Thymus (tissue), 2 donors: Measurements from ENCODE around the gene CYP11A1. TPM values are rescaled to one million over a fixed set of nuclear protein-coding genes. Genes with fewer than 3 reads are reported as not detected.

ENCODE experiments used
- polyA plus RNA-seq: library from polyadenylated mRNA; stranded (reverse); fragments of 200-250 nt; gene quantifications from one replicate; pipeline ENCODE4 v1.2.3, GENCODE V29; 2013
- total RNA-seq: library from RNA; stranded (reverse); fragments of 120-200 nt; gene quantifications from one replicate; pipeline ENCODE4 v1.2.4, GENCODE V29; 2013
- donor health status: healthy.

The CYP11A1 gene
- total and polyA plus RNA-seq, 2 donors, result 0.66 to 1.0 TPM

Other genes with a start within 250 kb of the CYP11A1 start
- gene ISLR2, start 237.1 kb downstream of the CYP11A1 start, total RNA-seq, result 0.19 TPM
- gene ISLR2, start 237.1 kb downstream of the CYP11A1 start, polyA plus RNA-seq, result 0.98 TPM
- gene ISLR, start 193.9 kb downstream of the CYP11A1 start, total RNA-seq, result 6.9 TPM
- 11.0 TPM for gene ISLR, start 193.9 kb downstream of the CYP11A1 start, polyA plus RNA-seq
- 2.6 TPM for gene STRA6, start 164.9 kb downstream of the CYP11A1 start, total RNA-seq
- gene STRA6, start 164.9 kb downstream of the CYP11A1 start, polyA plus RNA-seq, result 0.68 TPM
- 1.4 TPM for gene CCDC33, start 131.3 kb downstream of the CYP11A1 start, total RNA-seq
- 0.39 TPM for gene CCDC33, start 131.3 kb downstream of the CYP11A1 start, polyA plus RNA-seq
- gene SEMA7A, start 66.3 kb upstream of the CYP11A1 start, total RNA-seq, result 22.0 TPM
- 12.3 TPM for gene SEMA7A, start 66.3 kb upstream of the CYP11A1 start, polyA plus RNA-seq
- 78.3 TPM for gene UBL7, start 93.5 kb upstream of the CYP11A1 start, total RNA-seq
- gene UBL7, start 93.5 kb upstream of the CYP11A1 start, polyA plus RNA-seq, result 38.7 TPM
- gene ARID3B, start 173.6 kb upstream of the CYP11A1 start, total RNA-seq, result 5.8 TPM
- 5.6 TPM for gene ARID3B, start 173.6 kb upstream of the CYP11A1 start, polyA plus RNA-seq
- gene CLK3, start 248.2 kb upstream of the CYP11A1 start, total RNA-seq, result 53.2 TPM
- gene CLK3, start 248.2 kb upstream of the CYP11A1 start, polyA plus RNA-seq, result 90.8 TPM